Measurements from ENCODE around the gene GNG2. TPM values are rescaled to one million over a fixed set of nuclear protein-coding genes. Genes with fewer than 3 reads are reported as not detected.
A peak's percentile ranks its signal among the peaks of the same experiment; 100 is the strongest.

The GNG2 gene
- total and polyA plus RNA-seq, 5 experiments from 2014 or later: 57.8 to 172 (median 115) TPM

DNA sequence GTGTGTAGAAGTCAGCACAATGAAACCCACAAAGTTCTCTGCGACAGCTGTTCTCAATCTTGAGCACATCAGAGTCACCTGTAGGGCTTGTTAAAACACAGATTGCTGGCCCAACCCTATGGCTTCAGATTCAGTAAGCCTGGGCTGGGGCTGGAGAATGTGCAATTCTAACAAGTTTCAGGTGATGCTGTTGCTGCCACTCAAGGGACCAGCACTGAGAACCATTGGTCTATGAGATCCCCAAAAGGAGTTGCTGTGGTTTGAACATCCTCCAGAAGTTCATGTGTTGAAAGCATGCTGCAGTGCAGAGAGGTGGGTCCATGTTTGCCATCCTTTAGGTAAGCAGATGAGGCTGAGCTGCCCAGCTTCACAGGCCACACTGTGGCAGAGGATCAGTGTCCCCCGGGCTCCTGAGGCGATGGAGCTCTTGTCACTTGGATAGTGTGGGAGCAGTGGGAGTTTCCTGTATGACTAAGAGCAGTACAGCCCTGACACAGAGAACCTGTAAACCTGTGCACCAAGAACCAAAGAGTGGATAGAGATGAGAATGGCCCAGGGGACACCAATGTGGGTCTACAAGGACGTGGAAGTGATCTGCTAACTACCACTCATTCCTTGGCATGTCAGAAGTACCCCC is 120.9 kb downstream of the GNG2 start:
- no peaks in the 10 kb centered on the region for H3K36me3 Mint-ChIP-seq
- H3K27me3 Mint-ChIP-seq: peaks cover 0 to 5% (median 0%) of the 10 kb centered on the region in 5 donors
- H3K4me1 Mint-ChIP-seq: peaks cover 0 to 9% (median 6%) of the 10 kb centered on the region in 4 donors
- no peak overlapping the region for H3K4me3 Mint-ChIP-seq
- ATAC-seq (no peak), DNase-seq (no peak)
- peak overlapping the region in 2 of 10 donors; percentile 10 to 11 for H3K27ac Mint-ChIP-seq
- H3K9me3 Mint-ChIP-seq: no peaks in the 10 kb centered on the region
- POLR2A ChIA-PET: interaction anchor here (1.4 kb wide), 1 partner anchor 134 kb away, joined by 3 read pairs; no protein-coding TSS in a partner anchor

DNA sequence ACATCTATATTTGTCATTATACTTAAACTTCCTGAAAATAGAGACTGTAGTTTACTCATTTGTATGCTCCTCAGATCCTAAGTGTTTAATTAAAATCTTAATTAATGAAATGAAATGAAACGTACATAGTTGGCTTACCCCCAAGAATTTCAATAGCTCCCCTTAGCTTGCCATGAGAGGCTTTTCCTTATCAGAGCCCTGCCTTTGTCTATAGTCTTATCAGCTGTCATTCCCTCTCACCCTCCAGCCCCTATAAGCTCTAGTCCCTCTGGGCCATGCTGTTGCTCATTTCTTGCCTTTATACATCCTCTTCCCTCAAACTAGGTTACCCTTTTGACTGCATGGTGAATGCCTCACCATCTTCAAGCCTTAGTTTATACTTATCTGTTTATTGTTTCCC is 127.8 kb downstream of the GNG2 start:
- DNase-seq: no peak
- POLR2A ChIA-PET: interaction anchor here (0.7 kb wide), 1 partner anchor 237 kb away, joined by 4 read pairs; no protein-coding TSS in a partner anchor
- peaks cover 12 to 40% (median 27%) of the 10 kb centered on the region in 4 donors for H3K4me1 Mint-ChIP-seq

DNA sequence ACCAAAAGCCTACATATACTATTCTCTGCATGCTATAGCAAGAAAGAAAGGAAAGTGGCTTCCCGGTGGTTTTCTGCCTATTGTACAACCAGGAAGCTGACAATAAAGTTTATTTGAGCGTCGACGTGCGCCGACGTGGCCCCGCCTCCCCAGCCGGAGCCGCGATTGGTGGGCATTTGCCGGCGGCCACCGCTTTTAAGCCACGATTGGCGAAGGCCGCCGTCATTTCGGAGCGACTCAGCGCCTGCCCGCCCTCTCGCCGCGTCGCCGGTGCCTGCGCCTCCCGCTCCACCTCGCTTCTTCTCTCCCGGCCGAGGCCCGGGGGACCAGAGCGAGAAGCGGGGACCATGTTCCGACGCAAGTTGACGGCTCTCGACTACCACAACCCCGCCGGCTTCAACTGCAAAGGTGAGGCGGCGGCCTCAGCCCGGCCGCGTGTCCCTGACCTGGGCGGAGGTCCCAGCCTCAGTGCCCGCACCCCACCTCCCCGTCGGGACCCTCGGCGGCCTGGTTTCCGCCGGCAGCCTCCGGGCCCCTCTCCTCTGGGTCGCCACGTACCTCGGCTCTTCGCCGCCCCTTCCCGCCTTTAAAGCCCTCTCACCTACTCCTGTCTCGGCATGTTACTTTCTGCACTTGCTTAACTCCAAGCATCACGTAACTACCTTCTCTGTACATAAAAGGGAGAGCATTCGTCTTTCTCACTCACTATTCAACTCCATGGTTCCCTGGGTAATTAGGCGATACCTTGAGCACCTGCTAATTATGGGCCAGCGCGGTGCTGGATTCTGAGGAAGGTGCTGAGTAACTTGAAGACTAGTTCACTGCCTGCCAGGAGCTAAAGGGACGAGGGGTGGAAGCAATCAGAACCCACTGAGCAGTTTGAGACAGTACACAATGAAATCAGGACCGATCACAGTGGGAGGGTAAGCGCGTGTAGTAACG is 129.2 kb downstream of the GNG2 start, which contains the start of gene RTRAF:
Gene RTRAF, plus strand, starts transcription at position 254 of the 942 bp plus-strand sequence. Its CDS starts 94 bp downstream, at position 348.
- peaks cover 0 to 31% (median 5%) of the 10 kb centered on the region in 3 donors for H3K36me3 Mint-ChIP-seq
- no peaks in the 10 kb centered on the region for H3K27me3 Mint-ChIP-seq
- ATAC-seq (peak; percentile 94 to 96), DNase-seq (peak; percentile 84 to 94 (median 90))
- POLR2A ChIA-PET: interaction anchor here (1.1 to 1.4 kb wide), 2 partner anchors 143 to 894 kb away, joined by 3 read pairs; partner anchors contain the start of gene TRIM9
- H3K4me1 Mint-ChIP-seq: peaks cover 15 to 50% (median 38%) of the 10 kb centered on the region in 4 donors
- peak within 1 kb of the TSS; percentile 89 to 99 (median 98) for H3K4me3 Mint-ChIP-seq
- peak within 1 kb of the TSS; percentile 88 to 99 (median 96) for H3K27ac Mint-ChIP-seq
- no peaks in the 10 kb centered on the region for H3K9me3 Mint-ChIP-seq

More for the DNA sequence above, 127.8 kb downstream of the GNG2 start:
- Mint-ChIP-seq H3K36me3 (peaks cover 0 to 18% (median 0%) of the 10 kb centered on the region in 3 donors), H3K4me3 (peak overlapping the region in 8 of 10 donors; percentile 89 to 99 (median 96)), H3K27me3 (no peaks in the 10 kb centered on the region), H3K27ac (peak overlapping the region; percentile 88 to 99 (median 96)), H3K9me3 (no peaks in the 10 kb centered on the region)
- no peak for ATAC-seq

GRCh38 chr14:51990488-51990887 is 130.1 kb downstream of the GNG2 start:
- Mint-ChIP-seq H3K4me3 (peak overlapping the region; percentile 89 to 99 (median 98)), H3K27me3 (no peaks in the 10 kb centered on the region), H3K36me3 (peaks cover 0 to 41% (median 5%) of the 10 kb centered on the region in 3 donors), H3K4me1 (peaks cover 17 to 58% (median 46%) of the 10 kb centered on the region in 4 donors), H3K9me3 (no peaks in the 10 kb centered on the region), H3K27ac (peak overlapping the region in 9 of 10 donors; percentile 88 to 99 (median 97))
- ATAC-seq: no peak
- POLR2A ChIA-PET: interaction anchor here (0.6 to 1.4 kb wide), 2 partner anchors 144 to 701 kb away, joined by 3 to 4 read pairs; no protein-coding TSS in a partner anchor
- no peak for DNase-seq

DNA sequence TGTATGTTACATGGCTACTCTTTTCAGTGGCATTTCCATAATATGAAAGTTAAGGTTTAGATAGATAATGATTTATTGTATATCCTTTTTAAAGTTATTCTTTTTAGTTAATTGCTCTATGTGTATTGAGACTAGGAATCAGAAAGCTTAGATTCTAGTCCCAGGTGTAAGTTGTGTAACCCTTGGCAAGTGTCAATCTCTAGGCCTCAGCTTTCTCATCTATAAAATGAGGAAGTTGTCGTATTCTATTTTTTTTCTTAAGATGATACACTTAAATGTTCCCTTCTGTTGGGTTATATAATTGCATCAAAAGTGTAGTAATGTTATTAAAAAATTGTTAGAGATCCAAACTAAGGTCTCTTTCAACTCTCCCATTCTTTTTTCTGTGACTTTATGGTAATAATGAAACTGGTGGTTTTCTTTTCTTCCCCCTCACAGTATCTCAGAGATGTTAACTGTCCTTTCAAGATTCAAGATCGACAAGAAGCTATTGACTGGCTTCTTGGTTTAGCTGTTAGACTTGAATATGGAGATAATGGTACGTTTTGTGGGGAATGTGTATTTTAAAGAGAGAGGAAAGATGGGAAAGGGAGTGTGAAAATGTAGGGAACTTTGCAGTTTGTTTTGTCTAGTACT is 133.0 kb downstream of the GNG2 start:
- POLR2A ChIA-PET: no interaction called here
- H3K9me3 Mint-ChIP-seq: no peaks in the 10 kb centered on the region
- no peak for ATAC-seq
- no peak for DNase-seq
- no peaks in the 10 kb centered on the region for H3K27me3 Mint-ChIP-seq
- H3K27ac Mint-ChIP-seq: peak overlapping the region in 4 of 10 donors; percentile 22 to 48 (median 39)
- peaks cover 0 to 62% (median 5%) of the 10 kb centered on the region in 3 donors for H3K36me3 Mint-ChIP-seq
- H3K4me3 Mint-ChIP-seq: peak overlapping the region in 1 of 10 donors; percentile 22
- H3K4me1 Mint-ChIP-seq: peaks cover 18 to 67% (median 54%) of the 10 kb centered on the region in 4 donors

- no peaks in the 10 kb centered on the region for H3K9me3 Mint-ChIP-seq
- POLR2A ChIA-PET: no interaction called here
- H3K4me3 Mint-ChIP-seq: no peak overlapping the region
- H3K4me1 Mint-ChIP-seq: peaks cover 7 to 46% (median 34%) of the 10 kb centered on the region in 4 donors
- H3K36me3 Mint-ChIP-seq: peaks cover 0 to 86% (median 8%) of the 10 kb centered on the region in 3 donors
- peak in 1 of 2 donors; percentile 44 for ATAC-seq
- DNase-seq: peak in 4 of 10 donors; percentile 24 to 48 (median 44)
- H3K27me3 Mint-ChIP-seq: no peaks in the 10 kb centered on the region
- peak overlapping the region in 2 of 10 donors; percentile 32 to 68 for H3K27ac Mint-ChIP-seq
Measured at GRCh38 chr14:51996148-51996746, 135.8 kb downstream of the GNG2 start.

DNA sequence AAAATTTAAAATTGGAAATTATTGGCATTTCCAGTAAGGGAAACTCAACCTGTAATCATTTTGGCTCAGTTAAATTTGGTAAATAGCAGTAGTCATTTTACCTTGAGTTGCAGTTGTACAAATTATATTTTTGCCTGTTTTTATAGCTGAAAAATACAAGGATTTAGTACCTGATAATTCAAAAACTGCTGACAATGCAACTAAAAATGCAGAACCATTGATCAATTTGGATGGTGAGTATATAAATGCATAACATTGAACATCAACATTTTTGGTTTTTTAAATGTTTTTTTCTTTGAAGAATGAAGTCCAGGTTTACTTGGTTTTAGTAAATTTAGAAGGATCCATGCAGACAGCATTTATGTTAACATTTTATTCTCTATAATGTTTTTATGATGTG is 137.9 kb downstream of the GNG2 start:
- Mint-ChIP-seq H3K27ac (no peak overlapping the region), H3K4me3 (no peak overlapping the region), H3K4me1 (peaks cover 7 to 34% (median 26%) of the 10 kb centered on the region in 4 donors), H3K27me3 (no peaks in the 10 kb centered on the region), H3K9me3 (no peaks in the 10 kb centered on the region), H3K36me3 (peaks cover 0 to 90% (median 15%) of the 10 kb centered on the region in 3 donors)
- ATAC-seq (no peak), DNase-seq (no peak)
- POLR2A ChIA-PET: no interaction called here

DNA sequence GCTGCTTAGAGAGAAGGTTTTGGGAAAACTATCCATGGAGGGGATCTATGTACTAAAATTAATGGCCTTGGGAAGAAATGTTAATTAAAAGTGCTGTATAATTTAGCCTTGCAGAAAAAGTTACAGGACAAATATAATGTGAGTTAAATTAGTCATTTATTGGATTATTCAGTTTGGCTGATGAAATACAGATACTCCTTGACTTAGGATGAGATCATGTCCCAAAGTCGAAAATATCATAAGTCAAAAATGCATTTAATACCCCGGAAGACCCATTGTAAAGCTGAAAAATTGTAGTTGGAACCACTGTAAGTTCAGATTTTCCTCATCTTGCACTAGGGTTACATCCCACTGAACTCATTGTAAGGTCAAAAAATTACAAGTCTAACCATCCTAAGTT is 138.7 kb downstream of the GNG2 start:
- ATAC-seq: no peak

DNA sequence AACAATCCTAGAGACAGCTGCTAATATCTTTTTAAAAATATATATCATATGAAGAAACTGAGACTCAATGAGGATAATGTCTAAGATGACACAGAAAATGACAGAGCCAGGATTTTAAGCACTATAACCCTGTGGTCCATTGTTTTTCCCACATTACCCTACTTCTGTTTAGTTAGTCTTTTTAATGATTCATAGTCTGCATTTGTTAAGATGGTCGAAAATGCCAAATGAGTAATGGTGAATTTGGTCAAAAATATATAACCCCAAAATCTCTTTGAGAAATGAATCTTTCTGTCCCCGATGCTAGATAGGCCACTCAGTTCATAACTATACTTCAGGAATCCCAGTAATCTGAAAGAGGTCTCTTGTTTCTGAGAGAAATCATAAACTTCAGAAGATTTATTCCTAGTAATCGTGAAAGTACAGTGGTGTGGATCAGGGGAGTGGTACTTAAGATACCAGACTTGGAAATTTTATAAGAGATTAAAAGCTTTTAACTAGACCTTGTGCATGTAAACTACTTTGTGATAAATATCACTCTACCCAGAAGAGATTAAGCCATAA is 139.7 kb downstream of the GNG2 start:
- Mint-ChIP-seq H3K27me3 (no peaks in the 10 kb centered on the region), H3K9me3 (no peaks in the 10 kb centered on the region), H3K27ac (peak overlapping the region in 1 of 10 donors; percentile 4), H3K36me3 (peaks cover 4 to 89% (median 17%) of the 10 kb centered on the region in 3 donors), H3K4me1 (peaks cover 4 to 18% (median 12%) of the 10 kb centered on the region in 4 donors), H3K4me3 (no peak overlapping the region)
- ATAC-seq (no peak), DNase-seq (no peak)
- POLR2A ChIA-PET: no interaction called here

More for the DNA sequence above, 138.7 kb downstream of the GNG2 start:
- H3K27me3 Mint-ChIP-seq: no peaks in the 10 kb centered on the region
- peaks cover 0 to 89% (median 14%) of the 10 kb centered on the region in 3 donors for H3K36me3 Mint-ChIP-seq
- no peak overlapping the region for H3K4me3 Mint-ChIP-seq
- H3K27ac Mint-ChIP-seq: peak overlapping the region in 1 of 10 donors; percentile 13
- POLR2A ChIA-PET: no interaction called here
- DNase-seq: no peak
- H3K9me3 Mint-ChIP-seq: no peaks in the 10 kb centered on the region
- peaks cover 4 to 28% (median 20%) of the 10 kb centered on the region in 4 donors for H3K4me1 Mint-ChIP-seq

- ATAC-seq: no peak
Measured at GRCh38 chr14:52000696-52001095, 140.3 kb downstream of the GNG2 start.

GRCh38 chr14:52002542-52002941 is 142.1 kb downstream of the GNG2 start:
- no peak for DNase-seq
- H3K4me3 Mint-ChIP-seq: no peak overlapping the region
- peaks cover 0 to 6% (median 1%) of the 10 kb centered on the region in 4 donors for H3K4me1 Mint-ChIP-seq
- POLR2A ChIA-PET: no interaction called here
- H3K27me3 Mint-ChIP-seq: no peaks in the 10 kb centered on the region
- H3K9me3 Mint-ChIP-seq: no peaks in the 10 kb centered on the region
- peaks cover 7 to 89% (median 26%) of the 10 kb centered on the region in 3 donors for H3K36me3 Mint-ChIP-seq
- no peak for ATAC-seq
- peak overlapping the region in 2 of 10 donors; percentile 56 to 81 for H3K27ac Mint-ChIP-seq

More at GRCh38 chr14:52000696-52001095, 140.3 kb downstream of the GNG2 start:
- POLR2A ChIA-PET: no interaction called here
- DNase-seq: no peak
- Mint-ChIP-seq H3K36me3 (peaks cover 4 to 91% (median 19%) of the 10 kb centered on the region in 3 donors), H3K9me3 (no peaks in the 10 kb centered on the region), H3K27me3 (no peaks in the 10 kb centered on the region), H3K27ac (no peak overlapping the region), H3K4me1 (peaks cover 5 to 14% (median 11%) of the 10 kb centered on the region in 4 donors), H3K4me3 (no peak overlapping the region)

Measured in naive thymus-derived CD8-positive, alpha-beta T cell (primary cell).